ENCODE results near the gene SOX5. TPM values are rescaled to one million over a fixed set of nuclear protein-coding genes. Genes with fewer than 3 reads are reported as not detected.

SOX5 gene
- total and polyA plus RNA-seq, 2 of the 8 experiments (the other 6 are each of a cell fraction or from before 2014, with no cell fraction given) = 2.2 to 2.6 TPM

DNA sequence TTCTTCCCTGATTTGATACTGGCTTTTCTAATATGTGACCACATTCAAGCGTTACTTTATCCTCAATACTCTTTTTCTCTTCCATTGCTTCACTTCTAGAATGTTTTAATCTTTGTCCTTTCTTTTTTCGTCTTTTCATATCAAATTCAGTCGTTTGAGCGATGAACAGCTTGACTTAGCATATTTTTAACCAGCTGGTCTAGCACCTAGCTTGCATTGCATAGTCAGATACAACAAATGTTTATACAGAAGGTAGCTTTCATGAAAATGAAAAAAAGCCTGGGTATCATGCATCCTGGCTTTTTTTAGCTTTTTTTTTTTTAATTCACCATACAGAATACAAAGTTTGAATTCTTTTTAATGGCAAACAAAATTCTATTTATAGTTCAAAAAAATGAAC is 1.2 kb downstream of the SOX5 start:
- Histone ChIP-seq H4K91ac (replicated peaks; ENCODE audit: insufficient read length, low read length) (no peak overlapping the region), H3K4me1 (replicated peaks in 1 of 4; ENCODE audit: control insufficient read depth in 3 of 4, insufficient read depth in 4 of 4, low read length in 3 of 4) (peaks cover 3 to 9% (median 4%) of the 10 kb centered on the region in 4 experiments; a peak in 5 of 7 replicates), H3K9ac (replicated peaks in 1 of 4; ENCODE audit: extremely low read depth in 1 of 4, low read depth in 3 of 4, low read length in 3 of 4) (no peak overlapping the region), H3K27me3 (replicated peaks in 1 of 4; ENCODE audit: control insufficient read depth in 3 of 4, extremely low read depth in 1 of 4, insufficient read depth in 3 of 4, low read length in 3 of 4) (peaks cover 0 to 17% (median 9%) of the 10 kb centered on the region in 4 experiments; a peak in 5 of 7 replicates), H3K4me2 (ENCODE audit: insufficient read depth in 1 of 2, low read depth in 2 of 2, low read length in 2 of 2) (no peak overlapping the region), H2BK5ac (ENCODE audit: low read depth, low read length) (no peak overlapping the region), H3K23me2 (ENCODE audit: low read depth, low read length) (peaks cover 7% of the 10 kb centered on the region), H3K56ac (replicated peaks; ENCODE audit: insufficient read length, low read depth, low read length) (no peak overlapping the region), H3K36me3 (ENCODE audit: control insufficient read depth in 2 of 4, insufficient read depth in 4 of 4, low read length in 3 of 4) (no peaks in the 10 kb centered on the region), H3K4me3 (ENCODE audit: extremely low read depth in 1 of 4, insufficient read depth in 2 of 4, low read depth in 3 of 4, low read length in 4 of 4) (no peak overlapping the region), H2BK120ac (replicated peaks; ENCODE audit: low read depth, low read length) (no peak overlapping the region), H4K5ac (ENCODE audit: insufficient read length, low read depth, low read length) (no peak overlapping the region), H3K27ac (ENCODE audit: low read depth, low read length) (no peak overlapping the region), H3K14ac (ENCODE audit: insufficient read length) (no peak overlapping the region), H2AK5ac (ENCODE audit: low read depth, low read length) (no peak overlapping the region), H2BK12ac (ENCODE audit: low read depth, low read length) (no peak overlapping the region), H3K18ac (ENCODE audit: extremely low read depth, low read length) (no peak overlapping the region), H3K23ac (ENCODE audit: insufficient read length) (no peak overlapping the region), H3K9me3 (ENCODE audit: insufficient read depth in 2 of 2, low read depth in 1 of 2, low read length in 1 of 2) (no peaks in the 10 kb centered on the region), H4K8ac (ENCODE audit: extremely low read depth, insufficient read depth, low read length) (no peak overlapping the region), H3K79me1 (ENCODE audit: low read depth, low read length) (no peaks in the 10 kb centered on the region), H4K20me1 (replicated peaks in 1 of 2; ENCODE audit: control insufficient read depth in 1 of 2, insufficient read depth in 2 of 2, low read length in 2 of 2) (no peaks in the 10 kb centered on the region), H3K79me2 (ENCODE audit: control insufficient read depth in 1 of 2, insufficient read depth in 2 of 2, low read length in 2 of 2) (no peaks in the 10 kb centered on the region), H2BK15ac (ENCODE audit: low read length) (no peak overlapping the region), H2AFZ (ENCODE audit: low read length) (no peak overlapping the region), H3K4ac (replicated peaks; ENCODE audit: insufficient read length, low read depth, low read length) (no peak overlapping the region), H2BK20ac (ENCODE audit: low read length) (no peak overlapping the region)
- DNase-seq (ENCODE audit: low read depth in 1 of 2, low spot score in 2 of 2) = no peak
- FAIRE-seq = no peak
- ChIA-PET CTCF (ENCODE audit: partially characterized antibody) (interaction anchor here (0.5 to 1.5 kb wide), 5 partner anchors 23 to 1430 kb away, joined by 3 to 4 read pairs (median 3); no protein-coding TSS in a partner anchor), POLR2A (ENCODE audit: partially characterized antibody) (interaction anchor here (0.6 kb wide), 1 partner anchor 370 kb away, joined by 3 read pairs; no protein-coding TSS in a partner anchor)
- 83% methylated on average over 4 of the region's 4 CpGs; no CpG with 5 or more reads in 1 of the 2 experiments for WGBS, 2 experiments (ENCODE audit: extremely low coverage in 1 of 2, insufficient coverage in 1 of 2, insufficient read length in 1 of 2, insufficient replicate concordance in 2 of 2, low coverage in 1 of 2, low lambda C conversion rate in 2 of 2, missing lambda C conversion rate in 1 of 2)
- TF ChIP-seq, protein P1, sequence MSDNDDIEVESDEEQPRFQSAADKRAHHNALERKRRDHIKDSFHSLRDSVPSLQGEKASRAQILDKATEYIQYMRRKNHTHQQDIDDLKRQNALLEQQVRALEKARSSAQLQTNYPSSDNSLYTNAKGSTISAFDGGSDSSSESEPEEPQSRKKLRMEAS (IDR thresholded peaks at IDR 0.05) = no peak
- TF ChIP-seq CREB1 (IDR thresholded peaks at IDR 0.05) (no peak), SIRT6 (IDR thresholded peaks at IDR 0.05; ENCODE audit: low read length) (no peak), SAP30 (IDR thresholded peaks at IDR 0.05; ENCODE audit: insufficient read depth, insufficient replicate concordance, low read length) (no peak), TEAD4 (IDR thresholded peaks at IDR 0.05; ENCODE audit: low read depth, low read length) (no peak), POU5F1 (IDR thresholded peaks at IDR 0.05; ENCODE audit: low read depth, low read length) (no peak), FOSL1 (IDR thresholded peaks at IDR 0.05; ENCODE audit: insufficient read depth, low read depth, low read length) (no peak)
- TF ChIP-seq, protein P2, sequence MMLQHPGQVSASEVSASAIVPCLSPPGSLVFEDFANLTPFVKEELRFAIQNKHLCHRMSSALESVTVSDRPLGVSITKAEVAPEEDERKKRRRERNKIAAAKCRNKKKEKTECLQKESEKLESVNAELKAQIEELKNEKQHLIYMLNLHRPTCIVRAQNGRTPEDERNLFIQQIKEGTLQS (IDR thresholded peaks at IDR 0.05; ENCODE audit: insufficient read depth, low read depth, low read length) = no peak
